Lower leg skin (tissue), 3 donors: ENCODE results near the gene SNTG2.

Experiments
- CTCF ChIP-seq, 3 donors: fragments of 450-650 bp; IDR thresholded peaks; one replicate each; pipeline ENCODE4 v1.5.1; 2016; ENCODE audit warnings: antibody characterized with exemption in 3 of 3, mild to moderate bottlenecking in 3 of 3, moderate library complexity in 2 of 3
- POLR2A ChIP-seq, 2 donors: fragments of 450-650 bp; IDR thresholded peaks; one replicate each; pipeline ENCODE4 v1.6.1; 2016 to 2017; ENCODE audit warnings: antibody characterized with exemption in 2 of 2, mild to moderate bottlenecking in 1 of 2, moderate library complexity in 1 of 2

- no peak for TF ChIP-seq CTCF (IDR thresholded peaks at IDR 0.05)
- no peak for TF ChIP-seq POLR2A (IDR thresholded peaks at IDR 0.05)
These were observed 53.7 kb downstream of the SNTG2 start for GRCh38 chr2:1004398-1004797.
